ENCODE results near the gene CTRB2. TPM values are rescaled to one million over a fixed set of nuclear protein-coding genes. Genes with fewer than 3 reads are reported as not detected.

Gene CTRB2
- total RNA-seq, 1 experiment from 2014 or later, result 5.8 TPM

DNA sequence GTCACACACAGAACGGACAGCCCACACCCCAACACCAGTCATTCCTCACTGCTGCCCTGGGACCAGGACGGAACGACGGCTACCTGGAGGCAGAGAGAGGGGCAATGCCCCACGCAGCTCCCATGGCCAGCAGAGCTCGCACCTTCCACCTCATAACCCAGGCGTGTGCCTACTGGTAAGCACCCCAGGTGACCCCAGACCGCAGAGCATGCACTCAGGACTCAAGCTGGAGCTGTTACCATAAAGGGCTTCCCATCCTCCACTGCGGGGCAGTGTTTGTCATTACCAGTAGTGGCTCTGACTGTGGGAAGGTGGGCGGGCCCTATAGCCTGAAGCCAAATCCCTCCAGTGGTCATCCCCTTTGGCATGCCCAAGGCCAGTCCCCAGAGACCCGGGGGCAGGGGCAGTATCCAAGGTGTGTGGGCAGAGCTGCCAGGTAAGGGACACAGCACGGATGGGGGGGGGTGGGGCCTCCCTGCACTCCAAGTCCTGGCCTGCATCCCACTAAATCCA, 49.2 kb upstream of the CTRB2 start:
- CTCF ChIA-PET, result interaction anchor here (0.6 to 7.5 kb wide), 6 partner anchors 9 to 378 kb away, joined by 3 to 92 read pairs (median 6); no protein-coding TSS in a partner anchor
- POLR2A ChIA-PET, result interaction anchor here (0.6 to 5.9 kb wide), 6 partner anchors 9 to 589 kb away, joined by 3 to 57 read pairs (median 6); no protein-coding TSS in a partner anchor
- Mint-ChIP-seq H3K27me3 (ENCODE audit: low read depth) (no peaks in the 10 kb centered on the region), H3K27ac (peak overlapping the region; percentile 97; the same call in 1 of the 2 replicates), H3K4me1 (peaks cover 84% of the 10 kb centered on the region), H3K9me3 (no peaks in the 10 kb centered on the region), H3K36me3 (0 out of 2 replicates have a peak, but pooled peaks cover 3% of the 10 kb centered on the region), H3K4me3 (no peak overlapping the region)
- no peak for ATAC-seq
- TF ChIP-seq GTF2I (CRISPR knock-in tag; conservative IDR thresholded peaks at IDR 0.05) (no peak), MXD4 (CRISPR knock-in tag; IDR thresholded peaks at IDR 0.05; ENCODE audit: borderline replicate concordance) (no peak), NFATC4 (CRISPR knock-in tag; IDR thresholded peaks at IDR 0.05) (no peak), ZNF121 (CRISPR knock-in tag; IDR thresholded peaks at IDR 0.05) (no peak), ETV6 (CRISPR knock-in tag; IDR thresholded peaks at IDR 0.05) (no peak), ESRRA (CRISPR knock-in tag; IDR thresholded peaks at IDR 0.05; ENCODE audit: borderline replicate concordance) (no peak), NFE2L1 (CRISPR knock-in tag; IDR thresholded peaks at IDR 0.05) (no peak), ELF4 (CRISPR knock-in tag; IDR thresholded peaks at IDR 0.05; ENCODE audit: low read depth) (no peak)
- TF ChIP-seq, protein P1, sequence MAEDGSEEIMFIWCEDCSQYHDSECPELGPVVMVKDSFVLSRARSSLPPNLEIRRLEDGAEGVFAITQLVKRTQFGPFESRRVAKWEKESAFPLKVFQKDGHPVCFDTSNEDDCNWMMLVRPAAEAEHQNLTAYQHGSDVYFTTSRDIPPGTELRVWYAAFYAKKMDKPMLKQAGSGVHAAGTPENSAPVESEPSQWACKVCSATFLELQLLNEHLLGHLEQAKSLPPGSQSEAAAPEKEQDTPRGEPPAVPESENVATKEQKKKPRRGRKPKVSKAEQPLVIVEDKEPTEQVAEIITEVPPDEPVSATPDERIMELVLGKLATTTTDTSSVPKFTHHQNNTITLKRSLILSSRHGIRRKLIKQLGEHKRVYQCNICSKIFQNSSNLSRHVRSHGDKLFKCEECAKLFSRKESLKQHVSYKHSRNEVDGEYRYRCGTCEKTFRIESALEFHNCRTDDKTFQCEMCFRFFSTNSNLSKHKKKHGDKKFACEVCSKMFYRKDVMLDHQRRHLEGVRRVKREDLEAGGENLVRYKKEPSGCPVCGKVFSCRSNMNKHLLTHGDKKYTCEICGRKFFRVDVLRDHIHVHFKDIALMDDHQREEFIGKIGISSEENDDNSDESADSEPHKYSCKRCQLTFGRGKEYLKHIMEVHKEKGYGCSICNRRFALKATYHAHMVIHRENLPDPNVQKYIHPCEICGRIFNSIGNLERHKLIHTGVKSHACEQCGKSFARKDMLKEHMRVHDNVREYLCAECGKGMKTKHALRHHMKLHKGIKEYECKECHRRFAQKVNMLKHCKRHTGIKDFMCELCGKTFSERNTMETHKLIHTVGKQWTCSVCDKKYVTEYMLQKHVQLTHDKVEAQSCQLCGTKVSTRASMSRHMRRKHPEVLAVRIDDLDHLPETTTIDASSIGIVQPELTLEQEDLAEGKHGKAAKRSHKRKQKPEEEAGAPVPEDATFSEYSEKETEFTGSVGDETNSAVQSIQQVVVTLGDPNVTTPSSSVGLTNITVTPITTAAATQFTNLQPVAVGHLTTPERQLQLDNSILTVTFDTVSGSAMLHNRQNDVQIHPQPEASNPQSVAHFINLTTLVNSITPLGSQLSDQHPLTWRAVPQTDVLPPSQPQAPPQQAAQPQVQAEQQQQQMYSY (CRISPR knock-in tag; IDR thresholded peaks at IDR 0.05), result no peak
- TF ChIP-seq, protein P2, sequence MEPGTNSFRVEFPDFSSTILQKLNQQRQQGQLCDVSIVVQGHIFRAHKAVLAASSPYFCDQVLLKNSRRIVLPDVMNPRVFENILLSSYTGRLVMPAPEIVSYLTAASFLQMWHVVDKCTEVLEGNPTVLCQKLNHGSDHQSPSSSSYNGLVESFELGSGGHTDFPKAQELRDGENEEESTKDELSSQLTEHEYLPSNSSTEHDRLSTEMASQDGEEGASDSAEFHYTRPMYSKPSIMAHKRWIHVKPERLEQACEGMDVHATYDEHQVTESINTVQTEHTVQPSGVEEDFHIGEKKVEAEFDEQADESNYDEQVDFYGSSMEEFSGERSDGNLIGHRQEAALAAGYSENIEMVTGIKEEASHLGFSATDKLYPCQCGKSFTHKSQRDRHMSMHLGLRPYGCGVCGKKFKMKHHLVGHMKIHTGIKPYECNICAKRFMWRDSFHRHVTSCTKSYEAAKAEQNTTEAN (CRISPR knock-in tag; IDR thresholded peaks at IDR 0.05), result no peak
- peak; percentile 23 for DNase-seq (ENCODE audit: low spot score)

DNA sequence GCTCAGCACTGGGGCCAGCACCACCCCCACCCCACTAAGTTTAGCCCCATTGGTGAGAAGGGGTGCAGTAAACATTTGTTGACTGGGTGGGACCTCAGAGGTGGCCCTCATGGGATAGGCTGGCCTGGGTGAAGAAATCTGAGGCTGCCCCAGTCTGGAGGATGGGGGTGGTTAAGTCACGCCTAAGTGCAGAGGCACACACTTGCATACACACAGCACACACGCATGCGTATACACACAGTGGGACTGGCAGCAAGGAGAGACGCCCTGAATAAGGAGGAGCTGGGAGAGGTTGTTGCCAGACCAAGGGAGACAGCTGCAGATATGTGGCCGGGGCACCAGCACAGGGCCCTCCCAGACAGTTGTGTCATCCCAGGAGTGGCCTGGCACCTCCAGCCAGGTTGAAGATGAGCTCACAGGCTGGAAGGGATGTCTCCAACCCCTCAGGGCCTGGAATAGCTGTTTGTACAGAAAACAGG, 47.4 kb upstream of the CTRB2 start:
- ChIA-PET CTCF (interaction anchor here (1.1 to 7.5 kb wide), 6 partner anchors 9 to 131 kb away, joined by 4 to 92 read pairs (median 6); no protein-coding TSS in a partner anchor), POLR2A (interaction anchor here (1.0 to 5.9 kb wide), 6 partner anchors 9 to 165 kb away, joined by 3 to 57 read pairs (median 8); no protein-coding TSS in a partner anchor)
- H3K27ac Mint-ChIP-seq, result peak overlapping the region; percentile 97
- H3K36me3 Mint-ChIP-seq, result 0 out of 2 replicates have a peak, but pooled peaks cover 3% of the 10 kb centered on the region
- peak; percentile 42 for DNase-seq (ENCODE audit: low spot score)
- ATAC-seq, result peak; percentile 10
- peak overlapping the region; percentile 43 for H3K4me3 Mint-ChIP-seq
- H3K4me1 Mint-ChIP-seq, result peaks cover 89% of the 10 kb centered on the region
- H3K9me3 Mint-ChIP-seq, result no peaks in the 10 kb centered on the region
- H3K27me3 Mint-ChIP-seq (ENCODE audit: low read depth), result no peaks in the 10 kb centered on the region
- TF ChIP-seq, protein P3, sequence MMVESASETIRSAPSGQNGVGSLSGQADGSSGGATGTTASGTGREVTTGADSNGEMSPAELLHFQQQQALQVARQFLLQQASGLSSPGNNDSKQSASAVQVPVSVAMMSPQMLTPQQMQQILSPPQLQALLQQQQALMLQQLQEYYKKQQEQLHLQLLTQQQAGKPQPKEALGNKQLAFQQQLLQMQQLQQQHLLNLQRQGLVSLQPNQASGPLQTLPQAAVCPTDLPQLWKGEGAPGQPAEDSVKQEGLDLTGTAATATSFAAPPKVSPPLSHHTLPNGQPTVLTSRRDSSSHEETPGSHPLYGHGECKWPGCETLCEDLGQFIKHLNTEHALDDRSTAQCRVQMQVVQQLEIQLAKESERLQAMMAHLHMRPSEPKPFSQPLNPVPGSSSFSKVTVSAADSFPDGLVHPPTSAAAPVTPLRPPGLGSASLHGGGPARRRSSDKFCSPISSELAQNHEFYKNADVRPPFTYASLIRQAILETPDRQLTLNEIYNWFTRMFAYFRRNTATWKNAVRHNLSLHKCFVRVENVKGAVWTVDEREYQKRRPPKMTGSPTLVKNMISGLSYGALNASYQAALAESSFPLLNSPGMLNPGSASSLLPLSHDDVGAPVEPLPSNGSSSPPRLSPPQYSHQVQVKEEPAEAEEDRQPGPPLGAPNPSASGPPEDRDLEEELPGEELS (CRISPR knock-in tag; IDR thresholded peaks at IDR 0.05), result 0 out of 2 replicates have a peak, but pooled peaks have one; percentile 55
- TF ChIP-seq TP53 (CRISPR knock-in tag; IDR thresholded peaks at IDR 0.05) (0 out of 2 replicates have a peak, but pooled peaks have one; percentile 40), HMGA2 (CRISPR knock-in tag; IDR thresholded peaks at IDR 0.05) (no peak)
- TF ChIP-seq, protein P4, sequence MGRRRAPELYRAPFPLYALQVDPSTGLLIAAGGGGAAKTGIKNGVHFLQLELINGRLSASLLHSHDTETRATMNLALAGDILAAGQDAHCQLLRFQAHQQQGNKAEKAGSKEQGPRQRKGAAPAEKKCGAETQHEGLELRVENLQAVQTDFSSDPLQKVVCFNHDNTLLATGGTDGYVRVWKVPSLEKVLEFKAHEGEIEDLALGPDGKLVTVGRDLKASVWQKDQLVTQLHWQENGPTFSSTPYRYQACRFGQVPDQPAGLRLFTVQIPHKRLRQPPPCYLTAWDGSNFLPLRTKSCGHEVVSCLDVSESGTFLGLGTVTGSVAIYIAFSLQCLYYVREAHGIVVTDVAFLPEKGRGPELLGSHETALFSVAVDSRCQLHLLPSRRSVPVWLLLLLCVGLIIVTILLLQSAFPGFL (CRISPR knock-in tag; IDR thresholded peaks at IDR 0.05; ENCODE audit: borderline replicate concordance), result no peak

Measured in WTC11 (cell line).